Stimulated activated CD4-positive, alpha-beta T cell treated with anti-CD3 and anti-CD28 coated beads, Interleukin-12 subunit alpha, Interleukin-12 subunit beta, amount 100 ng/mL, for 4 hours (primary cell): ENCODE data around the gene GKN2.
"Not testable (repeated sequence)": the region's sequence is repeated elsewhere in the genome, so short reads cannot be mapped to it uniquely, and the experiment has no call there.

Experiments used
- DNase-seq: peaks from one replicate; pipeline ENCODE4 v3.0.0-alpha.2; 2020

The GKN2 gene

GRCh38 chr2:68917034-68917718 lies 35.5 kb downstream of the GKN2 start:
- no peak for DNase-seq

- DNase-seq = no peak
Measured at GRCh38 chr2:68916226-68916625, 36.5 kb downstream of the GKN2 start.

GRCh38 chr2:68915393-68915792 lies 37.3 kb downstream of the GKN2 start:
- no peak for DNase-seq

- no peak for DNase-seq
Measured at GRCh38 chr2:68913359-68913758, 39.3 kb downstream of the GKN2 start.

GRCh38 chr2:68912732-68913131 lies 40.0 kb downstream of the GKN2 start:
- peak; percentile 6 for DNase-seq

- no peak for DNase-seq
Measured at GRCh38 chr2:68912111-68912510, 40.6 kb downstream of the GKN2 start.

- no peak for DNase-seq
Measured at GRCh38 chr2:68911709-68912108, 41.0 kb downstream of the GKN2 start.

- no peak for DNase-seq
Measured at GRCh38 chr2:68911246-68911645, 41.4 kb downstream of the GKN2 start.

GRCh38 chr2:68909793-68910674 lies 42.7 kb downstream of the GKN2 start:
- peak; percentile 73 for DNase-seq

GRCh38 chr2:68908392-68908970 lies 44.2 kb downstream of the GKN2 start:
- peak; percentile 69 for DNase-seq

- DNase-seq = no peak
Measured at GRCh38 chr2:68907920-68908253, 44.8 kb downstream of the GKN2 start.

- no peak for DNase-seq
Measured at GRCh38 chr2:68907232-68907919, 45.3 kb downstream of the GKN2 start.

- DNase-seq = no peak
Measured at GRCh38 chr2:68906716-68907115, 46.0 kb downstream of the GKN2 start.

- no peak for DNase-seq
Measured at GRCh38 chr2:68905116-68905515, 47.6 kb downstream of the GKN2 start.

- DNase-seq = no peak
Measured at GRCh38 chr2:68901561-68901960, 51.1 kb downstream of the GKN2 start.

GRCh38 chr2:68901199-68901514 lies 51.5 kb downstream of the GKN2 start:
- no peak for DNase-seq

GRCh38 chr2:68900496-68901198 lies 52.0 kb downstream of the GKN2 start:
- DNase-seq = no peak

GRCh38 chr2:68895981-68896380 lies 56.7 kb downstream of the GKN2 start:
- DNase-seq = not testable (repeated sequence)
